ENCODE measurements around the gene CDK4.

DNA sequence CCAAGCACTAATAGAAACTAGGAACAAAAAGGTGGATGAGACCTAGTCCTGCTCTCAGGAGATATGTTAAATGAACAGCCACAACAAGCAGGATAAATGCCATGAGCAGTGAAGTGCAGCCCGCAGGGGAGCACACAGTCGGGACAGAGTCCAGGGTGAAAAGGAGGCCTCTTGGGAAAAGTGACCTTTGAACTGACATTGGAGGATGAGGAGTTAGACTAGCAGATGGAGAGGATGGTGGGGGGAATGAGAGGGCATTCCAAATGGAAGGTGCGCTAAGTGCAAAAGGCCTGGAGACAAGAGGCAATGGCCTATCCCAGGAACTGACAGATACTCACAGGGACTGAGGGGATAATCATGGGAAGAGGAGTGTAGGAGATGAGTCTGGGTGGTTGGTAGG lies 53.7 kb downstream of the CDK4 start:
- TF ChIP-seq, protein P1, sequence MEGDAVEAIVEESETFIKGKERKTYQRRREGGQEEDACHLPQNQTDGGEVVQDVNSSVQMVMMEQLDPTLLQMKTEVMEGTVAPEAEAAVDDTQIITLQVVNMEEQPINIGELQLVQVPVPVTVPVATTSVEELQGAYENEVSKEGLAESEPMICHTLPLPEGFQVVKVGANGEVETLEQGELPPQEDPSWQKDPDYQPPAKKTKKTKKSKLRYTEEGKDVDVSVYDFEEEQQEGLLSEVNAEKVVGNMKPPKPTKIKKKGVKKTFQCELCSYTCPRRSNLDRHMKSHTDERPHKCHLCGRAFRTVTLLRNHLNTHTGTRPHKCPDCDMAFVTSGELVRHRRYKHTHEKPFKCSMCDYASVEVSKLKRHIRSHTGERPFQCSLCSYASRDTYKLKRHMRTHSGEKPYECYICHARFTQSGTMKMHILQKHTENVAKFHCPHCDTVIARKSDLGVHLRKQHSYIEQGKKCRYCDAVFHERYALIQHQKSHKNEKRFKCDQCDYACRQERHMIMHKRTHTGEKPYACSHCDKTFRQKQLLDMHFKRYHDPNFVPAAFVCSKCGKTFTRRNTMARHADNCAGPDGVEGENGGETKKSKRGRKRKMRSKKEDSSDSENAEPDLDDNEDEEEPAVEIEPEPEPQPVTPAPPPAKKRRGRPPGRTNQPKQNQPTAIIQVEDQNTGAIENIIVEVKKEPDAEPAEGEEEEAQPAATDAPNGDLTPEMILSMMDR (IDR thresholded peaks at IDR 0.05) = no peak
- TF ChIP-seq POLR2A (IDR thresholded peaks at IDR 0.05) = no peak

Data from esophagus squamous epithelium (tissue), 4 donors.